Measurements from ENCODE around the gene NHERF2. TPM values are rescaled to one million over a fixed set of nuclear protein-coding genes. Genes with fewer than 3 reads are reported as not detected.

NHERF2 gene
- total and polyA plus RNA-seq, 2 experiments from 2014 or later: 12.0 to 16.5 TPM

GRCh38 chr16:2037115-2037514 lies 10.4 kb downstream of the NHERF2 start (continued):
- TF ChIP-seq, protein P1, sequence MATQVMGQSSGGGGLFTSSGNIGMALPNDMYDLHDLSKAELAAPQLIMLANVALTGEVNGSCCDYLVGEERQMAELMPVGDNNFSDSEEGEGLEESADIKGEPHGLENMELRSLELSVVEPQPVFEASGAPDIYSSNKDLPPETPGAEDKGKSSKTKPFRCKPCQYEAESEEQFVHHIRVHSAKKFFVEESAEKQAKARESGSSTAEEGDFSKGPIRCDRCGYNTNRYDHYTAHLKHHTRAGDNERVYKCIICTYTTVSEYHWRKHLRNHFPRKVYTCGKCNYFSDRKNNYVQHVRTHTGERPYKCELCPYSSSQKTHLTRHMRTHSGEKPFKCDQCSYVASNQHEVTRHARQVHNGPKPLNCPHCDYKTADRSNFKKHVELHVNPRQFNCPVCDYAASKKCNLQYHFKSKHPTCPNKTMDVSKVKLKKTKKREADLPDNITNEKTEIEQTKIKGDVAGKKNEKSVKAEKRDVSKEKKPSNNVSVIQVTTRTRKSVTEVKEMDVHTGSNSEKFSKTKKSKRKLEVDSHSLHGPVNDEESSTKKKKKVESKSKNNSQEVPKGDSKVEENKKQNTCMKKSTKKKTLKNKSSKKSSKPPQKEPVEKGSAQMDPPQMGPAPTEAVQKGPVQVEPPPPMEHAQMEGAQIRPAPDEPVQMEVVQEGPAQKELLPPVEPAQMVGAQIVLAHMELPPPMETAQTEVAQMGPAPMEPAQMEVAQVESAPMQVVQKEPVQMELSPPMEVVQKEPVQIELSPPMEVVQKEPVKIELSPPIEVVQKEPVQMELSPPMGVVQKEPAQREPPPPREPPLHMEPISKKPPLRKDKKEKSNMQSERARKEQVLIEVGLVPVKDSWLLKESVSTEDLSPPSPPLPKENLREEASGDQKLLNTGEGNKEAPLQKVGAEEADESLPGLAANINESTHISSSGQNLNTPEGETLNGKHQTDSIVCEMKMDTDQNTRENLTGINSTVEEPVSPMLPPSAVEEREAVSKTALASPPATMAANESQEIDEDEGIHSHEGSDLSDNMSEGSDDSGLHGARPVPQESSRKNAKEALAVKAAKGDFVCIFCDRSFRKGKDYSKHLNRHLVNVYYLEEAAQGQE (IDR thresholded peaks at IDR 0.05; ENCODE audit: unreplicated experiment): no peak
- TF ChIP-seq, protein P2, sequence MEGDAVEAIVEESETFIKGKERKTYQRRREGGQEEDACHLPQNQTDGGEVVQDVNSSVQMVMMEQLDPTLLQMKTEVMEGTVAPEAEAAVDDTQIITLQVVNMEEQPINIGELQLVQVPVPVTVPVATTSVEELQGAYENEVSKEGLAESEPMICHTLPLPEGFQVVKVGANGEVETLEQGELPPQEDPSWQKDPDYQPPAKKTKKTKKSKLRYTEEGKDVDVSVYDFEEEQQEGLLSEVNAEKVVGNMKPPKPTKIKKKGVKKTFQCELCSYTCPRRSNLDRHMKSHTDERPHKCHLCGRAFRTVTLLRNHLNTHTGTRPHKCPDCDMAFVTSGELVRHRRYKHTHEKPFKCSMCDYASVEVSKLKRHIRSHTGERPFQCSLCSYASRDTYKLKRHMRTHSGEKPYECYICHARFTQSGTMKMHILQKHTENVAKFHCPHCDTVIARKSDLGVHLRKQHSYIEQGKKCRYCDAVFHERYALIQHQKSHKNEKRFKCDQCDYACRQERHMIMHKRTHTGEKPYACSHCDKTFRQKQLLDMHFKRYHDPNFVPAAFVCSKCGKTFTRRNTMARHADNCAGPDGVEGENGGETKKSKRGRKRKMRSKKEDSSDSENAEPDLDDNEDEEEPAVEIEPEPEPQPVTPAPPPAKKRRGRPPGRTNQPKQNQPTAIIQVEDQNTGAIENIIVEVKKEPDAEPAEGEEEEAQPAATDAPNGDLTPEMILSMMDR (conservative IDR thresholded peaks at IDR 0.05; ENCODE audit: low read depth in 2 of 2): no peak
- TF ChIP-seq CREB1 (CRISPR knock-in tag; IDR thresholded peaks at IDR 0.05; ENCODE audit: low read depth): no peak
- no peak for TF ChIP-seq NANOG (IDR thresholded peaks at IDR 0.05; ENCODE audit: borderline replicate concordance)
- no peak for TF ChIP-seq JUNB (IDR thresholded peaks at IDR 0.05; ENCODE audit: unreplicated experiment)
- TF ChIP-seq EZH2phosphoT487 (IDR thresholded peaks at IDR 0.05; ENCODE audit: unreplicated experiment): no peak

GRCh38 chr16:2037647-2038381 lies 11.1 kb downstream of the NHERF2 start:
- no peak for TF ChIP-seq CREB1 (CRISPR knock-in tag; IDR thresholded peaks at IDR 0.05; ENCODE audit: low read depth)
- H3K27ac Mint-ChIP-seq: no peak overlapping the region
- no peaks in the 10 kb centered on the region for H3K9me3 Mint-ChIP-seq
- no peak overlapping the region for H3K4me3 Mint-ChIP-seq
- peaks cover 3% of the 10 kb centered on the region; the same call in 1 of the 2 replicates for H4K20me1 ChIP-seq (replicated peaks; ENCODE audit: insufficient read depth)
- no peak overlapping the region for H3K4me3 ChIP-seq
- H3K36me3 ChIP-seq (ENCODE audit: insufficient read depth): no peaks in the 10 kb centered on the region
- H3K79me2 ChIP-seq (replicated peaks; ENCODE audit: insufficient read depth): no peaks in the 10 kb centered on the region
- no peaks in the 10 kb centered on the region for H3K9me2 ChIP-seq (ENCODE audit: insufficient read depth)
- no peaks in the 10 kb centered on the region for H3K4me1 ChIP-seq (ENCODE audit: insufficient read depth)
- DNase-seq (ENCODE audit: low spot score) (no peak), ATAC-seq (no peak)
- peaks cover 10% of the 10 kb centered on the region for H3K27me3 Mint-ChIP-seq (ENCODE audit: insufficient read depth, low read depth, poor library complexity)
- peaks cover 8% of the 10 kb centered on the region for H3K4me1 Mint-ChIP-seq
- H3K4me2 ChIP-seq: no peak overlapping the region
- no peaks in the 10 kb centered on the region for H3K36me3 Mint-ChIP-seq (ENCODE audit: low read depth)
- H3K27me3 ChIP-seq (ENCODE audit: insufficient read depth): no peaks in the 10 kb centered on the region
- H2AFZ ChIP-seq: no peak overlapping the region
- no peaks in the 10 kb centered on the region for H3F3A ChIP-seq (replicated peaks; ENCODE audit: low read depth)
- H3K27ac ChIP-seq (ENCODE audit: low read depth): no peak overlapping the region
